A549 (cell line): ENCODE measurements around the gene TRIM3. TPM values are rescaled to one million over a fixed set of nuclear protein-coding genes. Genes with fewer than 3 reads are reported as not detected.

Experiments
- ATAC-seq, 2 experiments: fragments of 200-7000 bp in 1 of 2; fragments of >200 bp in 1 of 2; cut with Nextera tagmentation in 1 of 2; cut with Tn5 transposase in 1 of 2; 3 replicates each; pipeline versions ENCODE4 v1.8.0 to v1.9.1; 2018 to 2020; ENCODE audit warnings: mild to moderate bottlenecking in 1 of 2, moderate library complexity in 1 of 2
- CTCF ChIA-PET: fragments of 300-600 bp; sonication (Branson Sonifier 250); formaldehyde crosslinking; extraction: SDS; loops from one replicate; lab custom pipeline; 2021; ENCODE audit warnings: antibody characterized with exemption, inconsistent platforms; lab: Yijun Ruan, JAX
- POLR2A ChIA-PET: fragments of 350-600 bp; formaldehyde crosslinking; extraction: SDS; loops from one replicate; lab custom pipeline; 2021; ENCODE audit warnings: antibody characterized with exemption, inconsistent platforms; lab: Yijun Ruan, JAX
- DNase-seq, 2 experiments: peaks; one replicate each; pipeline versions ENCODE4 v3.0.0 to v3.0.0-alpha.2; 2011 to 2016; ENCODE audit warnings: low read depth in 1 of 2, low spot score in 1 of 2
- FAIRE-seq: peaks from 2 replicates; lab custom pipeline; 2011; peaks lifted over from hg19 to GRCh38; lab: Jason Lieb, UNC
- H3K27ac ChIP-seq, 2 experiments: fragments of >200 bp; sonication (Bioruptor Twin); formaldehyde crosslinking; 3 replicates each; pipeline ENCODE4 v1.5.1; 2016 to 2017
- H3K4me1 ChIP-seq: fragments of >200 bp; sonication (Bioruptor Twin); formaldehyde crosslinking; 3 replicates; pipeline ENCODE4 v1.6.1; 2016
- H3K4me2 ChIP-seq: fragments of >200 bp; sonication (Bioruptor Twin); formaldehyde crosslinking; 3 replicates; pipeline ENCODE4 v1.6.1; 2016
- H3K4me3 ChIP-seq: fragments of >200 bp; sonication (Bioruptor Twin); formaldehyde crosslinking; 3 replicates; pipeline ENCODE4 v1.5.1; 2016
- H3K9me3 ChIP-seq: fragments of >200 bp; sonication (Bioruptor Twin); formaldehyde crosslinking; 3 replicates; pipeline ENCODE4 v1.6.1; 2016
- BCL3 ChIP-seq: fragments of >200 bp; sonication (Bioruptor Twin); formaldehyde crosslinking; IDR thresholded peaks from 3 replicates; pipeline ENCODE4 v1.6.1; 2016
- CBX2 ChIP-seq: fragments of 200-600 bp; sonication (generic); IDR thresholded peaks from 2 replicates; pipeline ENCODE4 v1.6.1; 2016; ENCODE audit warnings: low read depth, mild to moderate bottlenecking, borderline replicate concordance
- CBX8 ChIP-seq: fragments of 200-600 bp; sonication (generic); IDR thresholded peaks from 2 replicates; pipeline ENCODE4 v1.6.1; 2016
- CHD2 ChIP-seq: fragments of 150-350 bp; IDR thresholded peaks from 2 replicates; pipeline ENCODE4 v1.6.1; 2014; ENCODE audit warnings: low read length; ENCODE audit not compliant: partially characterized antibody
- CHD4 ChIP-seq: fragments of 200-600 bp; sonication (generic); IDR thresholded peaks from 2 replicates; pipeline ENCODE4 v1.6.1; 2016; ENCODE audit warnings: antibody characterized with exemption, mild to moderate bottlenecking, borderline replicate concordance
- EHF ChIP-seq: fragments of 250-450 bp; sonication (Bioruptor Pico); IDR thresholded peaks from 2 replicates; pipeline ENCODE4 v1.5.0; 2020; ENCODE audit warnings: mild to moderate bottlenecking
- ELK1 ChIP-seq: fragments of 150-350 bp; IDR thresholded peaks from 2 replicates; pipeline ENCODE4 v1.6.1; 2014; ENCODE audit warnings: low read depth, mild to moderate bottlenecking, low read length
- ESRRA ChIP-seq: fragments of 150-350 bp; IDR thresholded peaks from 2 replicates; pipeline ENCODE4 v1.6.1; 2014; ENCODE audit warnings: mild to moderate bottlenecking, low read length, borderline replicate concordance
- HDAC2 ChIP-seq: fragments of 200-600 bp; sonication (generic); IDR thresholded peaks from 2 replicates; pipeline ENCODE4 v1.6.1; 2016
- HEYL ChIP-seq: fragments of 250-450 bp; sonication (Bioruptor Pico); IDR thresholded peaks from 2 replicates; pipeline ENCODE4 v1.8.0; 2021; ENCODE audit warnings: mild to moderate bottlenecking, moderate library complexity
- HOXB5 ChIP-seq: fragments of 250-450 bp; sonication (Bioruptor Pico); IDR thresholded peaks from 2 replicates; pipeline ENCODE4 v1.5.0; 2020; ENCODE audit warnings: mild to moderate bottlenecking, moderate library complexity
- JUNB ChIP-seq: fragments of >200 bp; sonication (Bioruptor Twin); formaldehyde crosslinking; IDR thresholded peaks from 2 replicates; pipeline ENCODE4 v1.6.1; 2016
- MAFK ChIP-seq: fragments of 450-650 bp; IDR thresholded peaks from 2 replicates; pipeline ENCODE4 v1.6.1; 2014; ENCODE audit not compliant: partially characterized antibody
- NFE2L2 ChIP-seq: fragments of 150-350 bp; conservative IDR thresholded peaks from 2 replicates; pipeline ENCODE4 v1.6.1; 2014; ENCODE audit warnings: low read length
- PBX3 ChIP-seq: IDR thresholded peaks from 2 replicates; pipeline ENCODE4 v1.6.1; 2012
- POLR2A ChIP-seq: IDR thresholded peaks from 2 replicates; pipeline ENCODE4 v1.6.1; 2012; ENCODE audit warnings: mild to moderate bottlenecking, low read length
- RAD21 ChIP-seq, 2 experiments: fragments of >200 bp in 1 of 2; sonication (Bioruptor Twin) in 1 of 2; formaldehyde crosslinking in 1 of 2; IDR thresholded peaks in 1 of 2; conservative IDR thresholded peaks in 1 of 2; 2 replicates in 1 of 2; 3 replicates in 1 of 2; pipeline ENCODE4 v1.6.1; 2012 to 2018; ENCODE audit warnings: inconsistent platforms in 1 of 2
- RNF2 ChIP-seq: fragments of 200-600 bp; sonication (generic); IDR thresholded peaks from 2 replicates; pipeline ENCODE4 v1.6.1; 2016; ENCODE audit warnings: low read depth, mild to moderate bottlenecking, antibody characterized with exemption, moderate library complexity, borderline replicate concordance
- TFCP2L1 ChIP-seq: fragments of 250-450 bp; sonication (Bioruptor Pico); IDR thresholded peaks from 2 replicates; pipeline ENCODE4 v1.5.0; 2021; ENCODE audit warnings: mild to moderate bottlenecking
- ZFP36 ChIP-seq: fragments of 450-650 bp; IDR thresholded peaks from 2 replicates; pipeline ENCODE4 v1.6.1; 2014; ENCODE audit warnings: borderline replicate concordance; ENCODE audit not compliant: partially characterized antibody
- ZNF302 ChIP-seq: fragments of 250-450 bp; sonication (Bioruptor Pico); IDR thresholded peaks from 2 replicates; pipeline ENCODE4 v1.9.0; 2021; ENCODE audit warnings: inconsistent platforms, mild to moderate bottlenecking, moderate library complexity
- WGBS: methylation state at CpG from one replicate; pipeline ENCODE4 v1.1.6; 2017; ENCODE audit errors: missing lambda C conversion rate; 5-methylcytosine and 5-hydroxymethylcytosine counted together
- polyA plus RNA-seq, 4 experiments: library from polyadenylated mRNA; depleted of rRNA in 3 of 4; stranded (reverse); fragments of >200 nt; fragmentation: RNase III in 1 of 4; extraction: RNeasy Plus Mini Kit Qiagen cat#74134 plus additional on column Dnase treatment in 1 of 4; gene quantifications; 2 replicates in 3 of 4; 3 replicates in 1 of 4; pipeline ENCODE4 v1.2.3, GENCODE V29; 2011 to 2017

TRIM3 gene
- polyA plus RNA-seq, 2 of the 4 experiments (the other 2 are of a cell fraction), result 10.0 to 17.5 TPM

- ATAC-seq (no peak), DNase-seq (no peak), FAIRE-seq (no peak)
- Histone ChIP-seq H3K27ac (no peak overlapping the region), H3K4me3 (no peak overlapping the region), H3K4me2 (peak overlapping the region; percentile 98), H3K9me3 (no peaks in the 10 kb centered on the region), H3K4me1 (peaks cover 21% of the 10 kb centered on the region)
- WGBS, result 93% methylated on average over 6 of the region's 6 CpGs
- POLR2A ChIA-PET, result no interaction called here
- CTCF ChIA-PET, result interaction anchor here (1.3 to 2.4 kb wide), 4 partner anchors 23 to 200 kb away, joined by 7 to 12 read pairs (median 10); partner anchors contain the start of gene MRPL17
- no peak for TF ChIP-seq HEYL (CRISPR knock-in tag)
- TF ChIP-seq RNF2, result no peak
- TF ChIP-seq RAD21 (conservative IDR thresholded peaks at IDR 0.05 in 1 of 2, IDR thresholded peaks at IDR 0.05 in 1 of 2), result no peak
Measured at GRCh38 chr11:6483015-6483414, 9.3 kb upstream of the TRIM3 start.

GRCh38 chr11:6482441-6482840 is 8.7 kb upstream of the TRIM3 start:
- TF ChIP-seq NFE2L2 (no peak), MAFK (peak; percentile 22)
- Histone ChIP-seq H3K9me3 (no peaks in the 10 kb centered on the region), H3K27ac (peak overlapping the region in 1 of 2 experiments; percentile 94; a peak in 3 of 6 replicates), H3K4me1 (peaks cover 21% of the 10 kb centered on the region), H3K4me2 (peak overlapping the region; percentile 98), H3K4me3 (peak overlapping the region; percentile 90)
- no peak for DNase-seq
- WGBS, result 76% methylated on average over 4 of the region's 4 CpGs
- POLR2A ChIA-PET, result interaction anchor here (1.6 to 1.8 kb wide), 2 partner anchors 63 to 201 kb away, joined by 5 to 18 read pairs; partner anchors contain the start of genes APBB1 and MRPL17
- no peak for FAIRE-seq
- CTCF ChIA-PET, result interaction anchor here (0.6 to 2.4 kb wide), 7 partner anchors 15 to 220 kb away, joined by 3 to 12 read pairs (median 7); partner anchors contain the start of gene MRPL17
- no peak for ATAC-seq

GRCh38 chr11:6481924-6482275 is 8.2 kb upstream of the TRIM3 start:
- FAIRE-seq, result no peak
- ATAC-seq, result peak; percentile 12 to 47; a peak in 4 of 6 replicates
- TF ChIP-seq JUNB, result no peak
- no peak for TF ChIP-seq ESRRA
- no peak for TF ChIP-seq HDAC2
- no peak for TF ChIP-seq CHD2
- TF ChIP-seq ELK1, result no peak
- peaks cover 21% of the 10 kb centered on the region for H3K4me1 ChIP-seq
- CTCF ChIA-PET, result interaction anchor here (0.6 to 2.4 kb wide), 8 partner anchors 16 to 221 kb away, joined by 3 to 12 read pairs (median 3); partner anchors contain the start of gene MRPL17
- POLR2A ChIA-PET, result interaction anchor here (0.8 to 1.8 kb wide), 8 partner anchors 8 to 201 kb away, joined by 3 to 18 read pairs (median 6); partner anchors contain the start of genes APBB1, MRPL17 and SMPD1
- no peak for DNase-seq
- H3K9me3 ChIP-seq, result no peaks in the 10 kb centered on the region
- peak overlapping the region; percentile 84 to 94 for H3K27ac ChIP-seq
- WGBS, result 2% methylated on average over 9 of the region's 13 CpGs
- H3K4me3 ChIP-seq, result peak overlapping the region; percentile 90
- H3K4me2 ChIP-seq, result peak overlapping the region; percentile 98

- Histone ChIP-seq H3K4me1 (peaks cover 25% of the 10 kb centered on the region), H3K27ac (peak within 1 kb of the TSS; percentile 86 to 94), H3K9me3 (no peaks in the 10 kb centered on the region), H3K4me3 (peak within 1 kb of the TSS; percentile 90), H3K4me2 (peak within 1 kb of the TSS; percentile 98)
- FAIRE-seq (peak; percentile 32), ATAC-seq (peak; percentile 97 to 99), DNase-seq (peak; percentile 97 to 99)
- POLR2A ChIA-PET, result interaction anchor here (0.5 to 1.8 kb wide), 16 partner anchors 9 to 202 kb away, joined by 3 to 18 read pairs (median 4); partner anchors contain the start of genes APBB1, ILK, MRPL17 and SMPD1
- CTCF ChIA-PET, result interaction anchor here (1.2 to 2.4 kb wide), 7 partner anchors 17 to 202 kb away, joined by 3 to 12 read pairs (median 3); partner anchors contain the start of gene MRPL17
- 1% methylated on average over 46 of the region's 66 CpGs for WGBS
- TF ChIP-seq HOXB5 (CRISPR knock-in tag) (no peak), ELK1 (no peak), TFCP2L1 (CRISPR knock-in tag) (no peak), EHF (CRISPR knock-in tag) (no peak), ZFP36 (no peak), CHD4 (no peak), ZNF302 (no peak), RAD21 (conservative IDR thresholded peaks at IDR 0.05 in 1 of 2, IDR thresholded peaks at IDR 0.05 in 1 of 2) (no peak), BCL3 (peak; percentile 84; the same call in 2 of the 3 replicates), CBX2 (no peak), PBX3 (no peak), CBX8 (no peak), POLR2A (peak; percentile 86)
Measured at GRCh38 chr11:6481012-6481923, 7.5 kb upstream of the TRIM3 start, which contains the start of the genes ARFIP2 and TIMM10B. ARFIP2 (minus strand) TSS chr11:6481331; CDS start chr11:6480421, 910 bp downstream. TIMM10B (plus strand) TSS chr11:6481501; CDS start chr11:6481517, 16 bp downstream.
